GM12878 (cell line): ENCODE measurements around the gene AGAP1. TPM values are rescaled to one million over a fixed set of nuclear protein-coding genes. Genes with fewer than 3 reads are reported as not detected.

Experiments used
- ATAC-seq: fragments of 200-7000 bp; cut with Tn5 transposase; 3 replicates; pipeline ENCODE4 v1.9.1; 2020; ENCODE audit warnings: mild to moderate bottlenecking, moderate library complexity
- BruUV-seq: library from RNA; stranded (reverse); fragments of 400-500 nt; replicated peaks from 2 replicates; lab custom pipeline; 2021; lab: Mats Ljungman, UMichigan
- CTCF ChIA-PET: fragments of 300-600 bp; sonication (Branson Sonifier 250); formaldehyde crosslinking; extraction: SDS; loops from one replicate; lab custom pipeline; 2021; ENCODE audit warnings: inconsistent platforms; lab: Yijun Ruan, JAX
- POLR2A ChIA-PET: fragments of 350-600 bp; formaldehyde crosslinking; extraction: SDS; loops from one replicate; lab custom pipeline; 2021; ENCODE audit warnings: inconsistent platforms; lab: Charles Lee
- RAD21 ChIA-PET: fragments of 300-600 bp; sonication (Branson Sonifier 250); formaldehyde crosslinking; loops from one replicate; lab custom pipeline; 2023; ENCODE audit warnings: antibody characterized with exemption; ENCODE audit not compliant: unreplicated experiment; lab: Charles Lee
- SMC1A ChIA-PET: fragments of 300-600 bp; sonication (Branson Sonifier 250); formaldehyde crosslinking; loops from one replicate; lab custom pipeline; 2023; ENCODE audit not compliant: unreplicated experiment, uncharacterized antibody; lab: Charles Lee
- DNase-seq: peaks from one replicate; pipeline ENCODE4 v3.0.0-alpha.2; 2011; ENCODE audit warnings: low read depth, low spot score
- FAIRE-seq: peaks from 3 replicates; lab custom pipeline; 2011; peaks lifted over from hg19 to GRCh38; lab: Jason Lieb, UNC
- H2AFZ ChIP-seq: 2 replicates; pipeline ENCODE4 v1.6.0; 2011; ENCODE audit warnings: low read depth, low read length, control low read depth; ENCODE audit not compliant: control insufficient read depth
- H3K27ac ChIP-seq: 2 replicates; pipeline ENCODE4 v1.5.1; 2011; ENCODE audit warnings: control low read depth; ENCODE audit not compliant: control insufficient read depth, insufficient read depth
- H3K27me3 ChIP-seq, 2 experiments: replicated peaks in 1 of 2; 2 replicates each; pipeline versions ENCODE4 v1.6.0 to v1.6.1; 2011; ENCODE audit warnings: low read length in 1 of 2; ENCODE audit not compliant: control insufficient read depth in 2 of 2, insufficient read depth in 2 of 2
- H3K36me3 ChIP-seq, 2 experiments: 2 replicates each; pipeline ENCODE4 v1.5.1; 2011; ENCODE audit warnings: low read length in 1 of 2; ENCODE audit not compliant: control insufficient read depth in 2 of 2, insufficient read depth in 2 of 2
- H3K4me1 ChIP-seq: 2 replicates; pipeline ENCODE4 v1.6.1; 2011; ENCODE audit warnings: mild to moderate bottlenecking, low read length, moderate library complexity, mixed read lengths; ENCODE audit not compliant: control insufficient read depth, insufficient read depth
- H3K4me2 ChIP-seq: 2 replicates; pipeline ENCODE4 v1.6.0; 2011; ENCODE audit warnings: control low read depth; ENCODE audit not compliant: control insufficient read depth, insufficient read depth
- H3K4me3 ChIP-seq: fragments of 200-600 bp; sonication (generic); 2 replicates; pipeline ENCODE4 v1.5.1; 2016
- H3K79me2 ChIP-seq: 2 replicates; pipeline ENCODE4 v1.6.0; 2011; ENCODE audit warnings: low read length; ENCODE audit not compliant: control insufficient read depth, insufficient read depth
- H3K9ac ChIP-seq: 2 replicates; pipeline ENCODE4 v1.8.0; 2011; ENCODE audit warnings: low read length, control low read depth, mixed read lengths; ENCODE audit not compliant: control insufficient read depth, insufficient read depth
- H3K9me3 ChIP-seq: replicated peaks from 3 replicates; pipeline ENCODE4 v1.5.1; 2011; ENCODE audit warnings: mild to moderate bottlenecking, low read length; ENCODE audit not compliant: control insufficient read depth, insufficient read depth
- H4K20me1 ChIP-seq: 2 replicates; pipeline ENCODE4 v1.6.0; 2011; ENCODE audit not compliant: control insufficient read depth, insufficient read depth
- CHD2 ChIP-seq: IDR thresholded peaks from 2 replicates; pipeline ENCODE4 v1.6.1; 2011; ENCODE audit warnings: low read depth, low read length, improper control_type of control experiment, borderline replicate concordance
- MLLT1 ChIP-seq: fragments of 450-650 bp; IDR thresholded peaks from 2 replicates; pipeline ENCODE4 v1.6.1; 2016; ENCODE audit warnings: mild to moderate bottlenecking
- MTA2 ChIP-seq: fragments of 450-650 bp; IDR thresholded peaks from 2 replicates; pipeline ENCODE4 v1.6.1; 2016; ENCODE audit warnings: low read depth, mild to moderate bottlenecking, moderate library complexity
- TBL1XR1 ChIP-seq: IDR thresholded peaks from 2 replicates; pipeline ENCODE4 v1.6.1; 2012; ENCODE audit warnings: low read depth, low read length, improper control_type of control experiment
- WRNIP1 ChIP-seq: IDR thresholded peaks from 2 replicates; pipeline ENCODE4 v1.6.1; 2011; ENCODE audit warnings: low read depth, low read length, improper control_type of control experiment, borderline replicate concordance
- WGBS: methylation state at CpG from one replicate; pipeline ENCODE4 v1.1.6; 2016; ENCODE audit warnings: low lambda C conversion rate; ENCODE audit not compliant: insufficient replicate concordance, insufficient coverage; ENCODE audit errors: missing lambda C conversion rate; 5-methylcytosine and 5-hydroxymethylcytosine counted together
- in situ Hi-C: fragments of 300-500 bp; cut with MboI; formaldehyde crosslinking; loops from 9 replicates; pipeline ENCODE4 v1.14.3; 2018; ENCODE audit warnings: mixed read lengths
- intact Hi-C: fragments of 100-400 bp; cut with micrococcal nuclease; formaldehyde crosslinking; loops from one replicate; pipeline ENCODE4 v1.14.2; 2022; ENCODE audit not compliant: unreplicated experiment
- polyA plus RNA-seq, 11 experiments: library from polyadenylated mRNA; depleted of rRNA in 4 of 11; unstranded in 6 of 11; stranded (reverse) in 5 of 11; fragments of >200 nt; fragmentation: Nextera tagmentation in 4 of 11; fragmentation: Illumina TruSeq in 1 of 11; extraction: Ambion mirVana in 4 of 11; extraction: Trizol in 1 of 11; gene quantifications; 1 replicate in 1 of 11; 2 replicates in 10 of 11; pipeline versions ENCODE4 v1.2.1 to v1.2.3, GENCODE V29; 2011 to 2016; ENCODE audit warnings: inconsistent platforms in 2 of 11, missing spikeins in 2 of 11, low read depth in 1 of 11
- total RNA-seq, 4 experiments: library from RNA; depleted of rRNA in 3 of 4; stranded (reverse); fragments of >200 nt in 3 of 4; fragmentation: Illumina TruSeq in 1 of 4; extraction: Trizol in 1 of 4; gene quantifications; 2 replicates each; pipeline versions ENCODE4 v1.2.1 to v1.2.3, GENCODE V29; 2013 to 2021
- TF ChIP-seq, protein P1 (sequence below): IDR thresholded peaks from 2 replicates; pipeline ENCODE4 v1.6.1; 2012; ENCODE audit warnings: mild to moderate bottlenecking, low read depth, low read length

AGAP1 gene
- total and polyA plus RNA-seq, 10 of the 15 experiments (the other 5 are each of a cell fraction or from before 2014, with no cell fraction given): 0.05 to 0.15 (median 0.06) TPM; not detected in 7

DNA sequence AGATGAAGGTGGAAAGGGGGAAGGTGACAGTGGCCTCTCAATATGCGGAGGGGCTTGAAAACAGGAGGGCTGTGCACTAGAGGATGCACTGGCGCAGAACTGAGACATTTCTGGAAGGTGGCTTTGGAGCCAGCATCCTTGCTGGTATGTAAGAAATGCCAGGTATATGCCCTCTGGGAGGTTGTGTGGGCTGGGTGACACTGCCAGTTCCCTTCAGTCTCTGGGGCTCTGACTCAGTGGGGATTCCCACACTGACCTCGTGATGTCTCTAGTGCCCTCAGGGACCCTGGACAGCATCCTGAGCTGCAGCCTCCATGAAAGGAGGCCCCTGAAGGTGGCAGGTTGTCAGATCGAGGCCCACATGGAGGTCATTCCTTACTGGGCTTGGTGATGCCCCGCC is 74.0 kb downstream of the AGAP1 start:
- ATAC-seq (peak; percentile 31; the same call in 1 of the 3 replicates), FAIRE-seq (no peak), DNase-seq (no peak)
- no peak overlapping the region for H3K27ac ChIP-seq
- 13% methylated on average over 5 of the region's 5 CpGs for WGBS
- ChIA-PET SMC1A (no interaction called here), RAD21 (no interaction called here), POLR2A (no interaction called here), CTCF (no interaction called here)
- no peaks in the 10 kb centered on the region for H3K27me3 ChIP-seq
- no peaks in the 10 kb centered on the region for H3K36me3 ChIP-seq
- intact Hi-C loops (no loop called here), in situ Hi-C loops (no loop called here)
- H3K4me3 ChIP-seq: no peak overlapping the region
- H3K9ac ChIP-seq: no peak overlapping the region
- H3K79me2 ChIP-seq: no peaks in the 10 kb centered on the region
- H3K4me1 ChIP-seq: peaks cover 15% of the 10 kb centered on the region
- TF ChIP-seq WRNIP1 (no peak), CHD2 (no peak), MLLT1 (no peak), TBL1XR1 (no peak), MTA2 (no peak)
- TF ChIP-seq, protein P1, sequence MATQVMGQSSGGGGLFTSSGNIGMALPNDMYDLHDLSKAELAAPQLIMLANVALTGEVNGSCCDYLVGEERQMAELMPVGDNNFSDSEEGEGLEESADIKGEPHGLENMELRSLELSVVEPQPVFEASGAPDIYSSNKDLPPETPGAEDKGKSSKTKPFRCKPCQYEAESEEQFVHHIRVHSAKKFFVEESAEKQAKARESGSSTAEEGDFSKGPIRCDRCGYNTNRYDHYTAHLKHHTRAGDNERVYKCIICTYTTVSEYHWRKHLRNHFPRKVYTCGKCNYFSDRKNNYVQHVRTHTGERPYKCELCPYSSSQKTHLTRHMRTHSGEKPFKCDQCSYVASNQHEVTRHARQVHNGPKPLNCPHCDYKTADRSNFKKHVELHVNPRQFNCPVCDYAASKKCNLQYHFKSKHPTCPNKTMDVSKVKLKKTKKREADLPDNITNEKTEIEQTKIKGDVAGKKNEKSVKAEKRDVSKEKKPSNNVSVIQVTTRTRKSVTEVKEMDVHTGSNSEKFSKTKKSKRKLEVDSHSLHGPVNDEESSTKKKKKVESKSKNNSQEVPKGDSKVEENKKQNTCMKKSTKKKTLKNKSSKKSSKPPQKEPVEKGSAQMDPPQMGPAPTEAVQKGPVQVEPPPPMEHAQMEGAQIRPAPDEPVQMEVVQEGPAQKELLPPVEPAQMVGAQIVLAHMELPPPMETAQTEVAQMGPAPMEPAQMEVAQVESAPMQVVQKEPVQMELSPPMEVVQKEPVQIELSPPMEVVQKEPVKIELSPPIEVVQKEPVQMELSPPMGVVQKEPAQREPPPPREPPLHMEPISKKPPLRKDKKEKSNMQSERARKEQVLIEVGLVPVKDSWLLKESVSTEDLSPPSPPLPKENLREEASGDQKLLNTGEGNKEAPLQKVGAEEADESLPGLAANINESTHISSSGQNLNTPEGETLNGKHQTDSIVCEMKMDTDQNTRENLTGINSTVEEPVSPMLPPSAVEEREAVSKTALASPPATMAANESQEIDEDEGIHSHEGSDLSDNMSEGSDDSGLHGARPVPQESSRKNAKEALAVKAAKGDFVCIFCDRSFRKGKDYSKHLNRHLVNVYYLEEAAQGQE: peak; percentile 40; the same call in 1 of the 2 replicates
- H3K4me2 ChIP-seq: no peak overlapping the region
- no peaks in the 10 kb centered on the region for H4K20me1 ChIP-seq
- H2AFZ ChIP-seq: no peak overlapping the region
- BruUV-seq: no TSS peak
- H3K9me3 ChIP-seq: no peaks in the 10 kb centered on the region; the same call in 1 of the 3 replicates
